HG03196 (cell line): ENCODE measurements around the gene CPT2.

Experiments used
- ATAC-seq: cut with Tn5 transposase; IDR thresholded peaks from one replicate; pipeline ENCODE4 v1.9.1; 2021; ENCODE audit not compliant: unreplicated experiment

CPT2 gene

GRCh38 chr1:53260631-53261247 is 64.1 kb downstream of the CPT2 start:
- no peak for ATAC-seq

GRCh38 chr1:53262000-53262399 is 65.4 kb downstream of the CPT2 start:
- ATAC-seq = no peak
